ENCODE measurements around the gene ASIC5.

Gene ASIC5

DNA sequence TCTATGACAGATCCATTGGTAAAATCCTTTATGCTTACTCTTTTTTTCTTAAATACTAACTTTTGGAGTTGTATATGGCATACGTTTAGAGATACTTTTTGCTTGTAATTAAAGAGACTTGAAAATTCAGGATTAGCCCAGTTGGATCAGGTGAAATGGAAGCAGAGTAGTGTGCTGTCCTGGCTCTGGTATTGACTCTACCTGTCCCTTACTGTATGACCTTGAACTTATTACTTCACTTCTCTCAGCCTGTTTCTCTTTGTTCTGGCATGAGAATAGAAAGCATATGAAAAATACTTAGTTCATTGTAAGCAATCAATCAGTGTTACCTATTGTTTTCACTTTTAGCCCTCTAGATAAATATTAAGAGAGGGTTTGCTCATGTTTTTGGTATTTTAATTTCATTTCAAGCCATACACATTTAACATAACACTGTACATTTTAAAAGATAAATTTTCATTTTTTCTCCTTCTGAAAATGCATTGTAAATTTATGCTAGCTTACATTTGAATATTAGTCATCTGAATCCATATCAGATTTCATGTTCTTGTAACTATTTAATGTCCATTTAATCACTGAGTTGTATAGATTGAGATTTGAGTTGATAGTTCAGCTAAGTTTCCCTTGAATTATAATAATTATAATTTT, 71.4 kb downstream of the ASIC5 start:
- Histone ChIP-seq H3K4me3 (ENCODE audit: insufficient read depth in 1 of 2, low read depth in 1 of 2, low read length in 2 of 2) (no peak overlapping the region), H3K9ac (ENCODE audit: low read length) (no peak overlapping the region), H3K14ac (ENCODE audit: low read length in 2 of 2) (no peak overlapping the region), H2BK120ac (ENCODE audit: low read depth, low read length) (no peak overlapping the region), H2BK5ac (ENCODE audit: low read depth, low read length, poor library complexity, severe bottlenecking) (no peak overlapping the region), H3K9me3 (ENCODE audit: control insufficient read depth, low read length) (no peaks in the 10 kb centered on the region), H3K36me3 (ENCODE audit: control insufficient read depth in 1 of 2, insufficient read depth in 2 of 2, low read depth in 1 of 2, low read length in 2 of 2) (peaks cover 0 to 6% of the 10 kb centered on the region in 2 experiments), H3K27me3 (ENCODE audit: control insufficient read depth in 1 of 2, insufficient read depth in 1 of 2, low read length in 2 of 2) (no peaks in the 10 kb centered on the region), H3K4ac (ENCODE audit: low read depth in 1 of 2, low read length in 2 of 2) (no peak overlapping the region), H4K8ac (ENCODE audit: low read length) (no peak overlapping the region), H3K4me2 (ENCODE audit: low read length, poor library complexity, severe bottlenecking) (no peak overlapping the region), H3K27ac (ENCODE audit: low read length, poor library complexity, severe bottlenecking) (no peak overlapping the region), H2AK5ac (ENCODE audit: low read length, severe bottlenecking) (no peak overlapping the region), H3K18ac (ENCODE audit: low read depth in 1 of 2, low read length in 2 of 2) (no peak overlapping the region), H2BK12ac (ENCODE audit: low read length in 2 of 2) (no peak overlapping the region), H2BK15ac (ENCODE audit: low read depth, poor library complexity, severe bottlenecking) (no peak overlapping the region), H2AFZ (ENCODE audit: low read depth, low read length) (no peak overlapping the region), H4K91ac (ENCODE audit: low read length) (no peak overlapping the region), H3K79me1 (replicated peaks; ENCODE audit: low read length, poor library complexity, severe bottlenecking) (no peaks in the 10 kb centered on the region), H3K23ac (ENCODE audit: low read length in 2 of 2) (no peak overlapping the region), H3K4me1 (ENCODE audit: control insufficient read depth, insufficient read depth, low read depth, low read length) (peaks cover 1% of the 10 kb centered on the region)
- 80% methylated on average over 1 of the region's 1 CpG for WGBS
- no peak for DNase-seq

DNA sequence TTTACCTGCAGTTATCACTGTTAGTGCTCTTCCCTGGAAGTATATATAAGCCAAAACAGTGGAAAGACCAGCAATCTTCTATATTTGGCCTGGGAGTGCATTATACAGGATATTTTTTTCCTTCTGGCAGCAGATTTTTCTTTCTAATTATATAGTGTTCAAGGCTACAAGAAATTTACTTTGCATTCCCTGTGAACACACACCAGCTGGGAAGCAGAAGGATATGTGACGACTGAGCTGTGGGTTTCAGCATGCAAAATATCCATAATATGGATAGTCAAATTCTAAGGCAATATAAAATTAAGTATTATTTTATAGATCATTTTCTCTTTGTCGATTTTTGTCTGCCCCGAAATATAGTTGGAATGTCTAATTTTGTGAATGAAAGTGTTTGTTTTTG, 76.1 kb downstream of the ASIC5 start:
- H3K14ac ChIP-seq (ENCODE audit: low read length in 2 of 2), result no peak overlapping the region
- H2BK120ac ChIP-seq (ENCODE audit: low read depth, low read length), result no peak overlapping the region
- H3K18ac ChIP-seq (ENCODE audit: low read depth in 1 of 2, low read length in 2 of 2), result no peak overlapping the region
- H3K4me3 ChIP-seq (ENCODE audit: insufficient read depth in 1 of 2, low read depth in 1 of 2, low read length in 2 of 2), result no peak overlapping the region
- H3K4me2 ChIP-seq (ENCODE audit: low read length, poor library complexity, severe bottlenecking), result no peak overlapping the region
- no peak overlapping the region for H3K4ac ChIP-seq (ENCODE audit: low read depth in 1 of 2, low read length in 2 of 2)
- H2AFZ ChIP-seq (ENCODE audit: low read depth, low read length), result no peak overlapping the region
- H4K91ac ChIP-seq (ENCODE audit: low read length), result no peak overlapping the region
- H2BK15ac ChIP-seq (ENCODE audit: low read depth, poor library complexity, severe bottlenecking), result no peak overlapping the region
- H3K9ac ChIP-seq (ENCODE audit: low read length), result no peak overlapping the region
- peaks cover 2% of the 10 kb centered on the region for H3K4me1 ChIP-seq (ENCODE audit: control insufficient read depth, insufficient read depth, low read depth, low read length)
- no peak overlapping the region for H4K8ac ChIP-seq (ENCODE audit: low read length)
- no peaks in the 10 kb centered on the region for H3K9me3 ChIP-seq (ENCODE audit: control insufficient read depth, low read length)
- no peak overlapping the region for H3K27ac ChIP-seq (ENCODE audit: low read length, poor library complexity, severe bottlenecking)
- H2AK5ac ChIP-seq (ENCODE audit: low read length, severe bottlenecking), result no peak overlapping the region
- no peak overlapping the region for H2BK12ac ChIP-seq (ENCODE audit: low read length in 2 of 2)
- no peak overlapping the region for H3K23ac ChIP-seq (ENCODE audit: low read length in 2 of 2)
- no peak for DNase-seq
- no peak overlapping the region for H2BK5ac ChIP-seq (ENCODE audit: low read depth, low read length, poor library complexity, severe bottlenecking)
- 50% methylated on average over 2 of the region's 3 CpGs for WGBS
- H3K36me3 ChIP-seq (ENCODE audit: control insufficient read depth in 1 of 2, insufficient read depth in 2 of 2, low read depth in 1 of 2, low read length in 2 of 2), result peaks cover 0 to 6% of the 10 kb centered on the region in 2 experiments
- no peaks in the 10 kb centered on the region for H3K79me1 ChIP-seq (replicated peaks; ENCODE audit: low read length, poor library complexity, severe bottlenecking)
- H3K27me3 ChIP-seq (ENCODE audit: control insufficient read depth in 1 of 2, insufficient read depth in 1 of 2, low read length in 2 of 2), result no peaks in the 10 kb centered on the region

DNA sequence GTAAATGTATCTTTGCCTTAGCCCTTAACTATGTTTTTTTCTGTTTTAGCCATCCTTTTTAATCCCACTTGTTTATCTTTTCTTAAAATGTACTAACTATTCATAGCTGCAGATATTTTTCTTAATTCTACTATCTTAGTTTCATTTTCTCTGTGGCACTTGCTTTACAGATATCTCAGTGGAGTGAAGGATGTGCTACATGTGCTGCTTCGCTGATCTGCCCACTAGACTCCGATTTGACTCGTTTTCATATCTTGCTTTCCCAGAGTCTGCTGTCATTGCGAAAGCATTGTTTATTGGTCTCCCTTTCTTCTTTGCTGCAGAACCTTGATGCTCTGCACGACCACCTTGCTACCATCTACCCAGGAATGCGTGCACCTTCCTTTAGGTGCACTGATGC, 76.7 kb downstream of the ASIC5 start:
- no peak overlapping the region for H2BK12ac ChIP-seq (ENCODE audit: low read length in 2 of 2)
- DNase-seq, result peak; percentile 9
- H3K27ac ChIP-seq (ENCODE audit: low read length, poor library complexity, severe bottlenecking), result no peak overlapping the region
- H3K27me3 ChIP-seq (ENCODE audit: control insufficient read depth in 1 of 2, insufficient read depth in 1 of 2, low read length in 2 of 2), result no peaks in the 10 kb centered on the region
- no peak overlapping the region for H2AFZ ChIP-seq (ENCODE audit: low read depth, low read length)
- no peak overlapping the region for H3K18ac ChIP-seq (ENCODE audit: low read depth in 1 of 2, low read length in 2 of 2)
- H2BK5ac ChIP-seq (ENCODE audit: low read depth, low read length, poor library complexity, severe bottlenecking), result no peak overlapping the region
- peak overlapping the region; percentile 40 for H3K9ac ChIP-seq (ENCODE audit: low read length)
- no peak overlapping the region for H3K14ac ChIP-seq (ENCODE audit: low read length in 2 of 2)
- peaks cover 2% of the 10 kb centered on the region for H3K4me1 ChIP-seq (ENCODE audit: control insufficient read depth, insufficient read depth, low read depth, low read length)
- no peak overlapping the region for H4K91ac ChIP-seq (ENCODE audit: low read length)
- no peak overlapping the region for H3K4ac ChIP-seq (ENCODE audit: low read depth in 1 of 2, low read length in 2 of 2)
- no peak overlapping the region for H2BK15ac ChIP-seq (ENCODE audit: low read depth, poor library complexity, severe bottlenecking)
- no peak overlapping the region for H3K4me3 ChIP-seq (ENCODE audit: insufficient read depth in 1 of 2, low read depth in 1 of 2, low read length in 2 of 2)
- H3K79me1 ChIP-seq (replicated peaks; ENCODE audit: low read length, poor library complexity, severe bottlenecking), result no peaks in the 10 kb centered on the region
- no peak overlapping the region for H3K23ac ChIP-seq (ENCODE audit: low read length in 2 of 2)
- WGBS, result 88% methylated on average over 6 of the region's 6 CpGs
- H3K4me2 ChIP-seq (ENCODE audit: low read length, poor library complexity, severe bottlenecking), result no peak overlapping the region
- peaks cover 0 to 6% of the 10 kb centered on the region in 2 experiments for H3K36me3 ChIP-seq (ENCODE audit: control insufficient read depth in 1 of 2, insufficient read depth in 2 of 2, low read depth in 1 of 2, low read length in 2 of 2)
- H3K9me3 ChIP-seq (ENCODE audit: control insufficient read depth, low read length), result no peaks in the 10 kb centered on the region
- H2BK120ac ChIP-seq (ENCODE audit: low read depth, low read length), result no peak overlapping the region
- no peak overlapping the region for H2AK5ac ChIP-seq (ENCODE audit: low read length, severe bottlenecking)
- no peak overlapping the region for H4K8ac ChIP-seq (ENCODE audit: low read length)

DNA sequence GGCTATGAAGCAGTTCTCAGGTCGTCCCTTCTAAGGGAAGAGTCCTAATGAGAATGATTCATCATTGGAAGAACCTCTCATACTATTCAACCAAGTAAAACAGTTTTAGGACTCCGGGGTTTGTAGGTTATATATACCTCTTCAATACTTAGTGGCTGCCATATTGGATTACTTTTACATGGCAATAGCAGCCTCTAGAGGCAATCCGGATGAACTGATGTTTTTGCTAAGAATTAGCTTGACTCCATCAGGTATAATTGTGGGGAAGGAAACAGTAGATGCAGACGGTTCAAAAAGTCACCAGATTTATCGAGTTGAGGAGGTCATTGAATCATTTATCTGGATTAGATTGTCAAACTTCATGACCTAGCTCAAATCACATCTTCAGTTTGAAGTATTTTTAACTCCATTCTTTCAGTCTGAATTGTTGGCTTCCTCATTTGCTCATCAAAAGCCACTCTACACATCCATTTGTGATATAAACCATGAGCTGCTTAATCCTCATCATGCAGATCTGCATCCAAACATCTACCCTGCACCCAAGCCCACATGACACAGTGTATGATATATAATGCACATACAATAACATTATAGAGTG, 78.9 kb downstream of the ASIC5 start:
- Histone ChIP-seq H3K4me3 (ENCODE audit: insufficient read depth in 1 of 2, low read depth in 1 of 2, low read length in 2 of 2) (no peak overlapping the region), H3K4me1 (ENCODE audit: control insufficient read depth, insufficient read depth, low read depth, low read length) (peaks cover 2% of the 10 kb centered on the region), H2AFZ (ENCODE audit: low read depth, low read length) (no peak overlapping the region), H2BK120ac (ENCODE audit: low read depth, low read length) (no peak overlapping the region), H2BK15ac (ENCODE audit: low read depth, poor library complexity, severe bottlenecking) (no peak overlapping the region), H4K8ac (ENCODE audit: low read length) (no peak overlapping the region), H2AK5ac (ENCODE audit: low read length, severe bottlenecking) (no peak overlapping the region), H2BK5ac (ENCODE audit: low read depth, low read length, poor library complexity, severe bottlenecking) (no peak overlapping the region), H3K27ac (ENCODE audit: low read length, poor library complexity, severe bottlenecking) (no peak overlapping the region), H3K14ac (ENCODE audit: low read length in 2 of 2) (no peak overlapping the region), H3K36me3 (ENCODE audit: control insufficient read depth in 1 of 2, insufficient read depth in 2 of 2, low read depth in 1 of 2, low read length in 2 of 2) (no peaks in the 10 kb centered on the region), H3K18ac (ENCODE audit: low read depth in 1 of 2, low read length in 2 of 2) (peak overlapping the region in 1 of 2 experiments; percentile 43), H3K4ac (ENCODE audit: low read depth in 1 of 2, low read length in 2 of 2) (no peak overlapping the region), H3K27me3 (ENCODE audit: control insufficient read depth in 1 of 2, insufficient read depth in 1 of 2, low read length in 2 of 2) (no peaks in the 10 kb centered on the region), H3K9ac (ENCODE audit: low read length) (peak overlapping the region; percentile 44), H2BK12ac (ENCODE audit: low read length in 2 of 2) (peak overlapping the region in 1 of 2 experiments; percentile 66), H3K79me1 (replicated peaks; ENCODE audit: low read length, poor library complexity, severe bottlenecking) (no peaks in the 10 kb centered on the region), H3K4me2 (ENCODE audit: low read length, poor library complexity, severe bottlenecking) (no peak overlapping the region), H4K91ac (ENCODE audit: low read length) (no peak overlapping the region), H3K9me3 (ENCODE audit: control insufficient read depth, low read length) (no peaks in the 10 kb centered on the region), H3K23ac (ENCODE audit: low read length in 2 of 2) (no peak overlapping the region)
- 0% methylated on average over 1 of the region's 5 CpGs for WGBS
- DNase-seq, result peak; percentile 74
